GM12892 (cell line): Measurements from ENCODE around the gene KLK5.

ENCODE experiments used
- POLR2A ChIP-seq: IDR thresholded peaks from 2 replicates; pipeline ENCODE4 v1.6.1; 2011; ENCODE audit warnings: low read depth, low read length, control low read depth
- POLR2AphosphoS5 ChIP-seq: IDR thresholded peaks from 2 replicates; pipeline ENCODE4 v1.6.1; 2011; ENCODE audit warnings: low read depth, low read length, control low read depth

- TF ChIP-seq POLR2A = no peak
- no peak for TF ChIP-seq POLR2AphosphoS5
Observed at GRCh38 chr19:50908336-50908735, 44.5 kb downstream of the KLK5 start.
